WTC11 (cell line): ENCODE results near the gene GLCCI1. TPM values are rescaled to one million over a fixed set of nuclear protein-coding genes. Genes with fewer than 3 reads are reported as not detected.

Experiments used
- ATAC-seq: fragments of 200-7000 bp; cut with Tn5 transposase; 2 replicates; pipeline ENCODE4 v1.10.0; 2021; ENCODE audit warnings: mild to moderate bottlenecking, moderate library complexity
- CTCF ChIA-PET: fragments of 300-600 bp; sonication (Branson Sonifier 250); formaldehyde crosslinking; loops from one replicate; lab custom pipeline; 2021; ENCODE audit warnings: antibody characterized with exemption; lab: Charles Lee
- POLR2A ChIA-PET: fragments of 350-600 bp; sonication (Branson Sonifier 250); formaldehyde crosslinking; loops from one replicate; lab custom pipeline; 2021; ENCODE audit warnings: antibody characterized with exemption; lab: Charles Lee
- DNase-seq: peaks from one replicate; pipeline ENCODE4 v3.0.0; 2021; ENCODE audit warnings: low spot score
- H3K27ac Mint-ChIP-seq: 2 replicates; pipeline ENCODE4 v1.8.0; 2021; ENCODE audit warnings: mixed read lengths
- H3K27me3 Mint-ChIP-seq: 2 replicates; pipeline ENCODE4 v1.8.0; 2021; ENCODE audit warnings: low read depth, mild to moderate bottlenecking, moderate library complexity, mixed read lengths
- H3K36me3 Mint-ChIP-seq: 2 replicates; pipeline ENCODE4 v1.8.0; 2021; ENCODE audit warnings: mixed read lengths
- H3K4me1 Mint-ChIP-seq: 2 replicates; pipeline ENCODE4 v1.8.0; 2022; ENCODE audit warnings: mixed read lengths
- H3K4me3 Mint-ChIP-seq: 2 replicates; pipeline ENCODE4 v1.8.0; 2021; ENCODE audit warnings: mild to moderate bottlenecking, moderate library complexity, mixed read lengths
- H3K9me3 Mint-ChIP-seq: 2 replicates; pipeline ENCODE4 v1.8.0; 2021; ENCODE audit warnings: mixed read lengths
- CBFB ChIP-seq: sonication (generic); formaldehyde crosslinking; IDR thresholded peaks from 2 replicates; pipeline ENCODE4 v1.8.1; 2022; ENCODE audit warnings: mild to moderate bottlenecking, low read depth, missing genetic modification reagents
- FOXJ3 ChIP-seq: sonication (generic); formaldehyde crosslinking; IDR thresholded peaks from 2 replicates; pipeline ENCODE4 v1.9.0; 2021; ENCODE audit warnings: missing genetic modification reagents, mild to moderate bottlenecking, borderline replicate concordance
- HMGA2 ChIP-seq: fragments of 250-450 bp; sonication (Bioruptor Pico); IDR thresholded peaks from 2 replicates; pipeline ENCODE4 v1.4.0; 2021; ENCODE audit warnings: mild to moderate bottlenecking, moderate library complexity
- IRF1 ChIP-seq: sonication (generic); formaldehyde crosslinking; IDR thresholded peaks from 2 replicates; pipeline ENCODE4 v1.8.0; 2023; ENCODE audit warnings: missing genetic modification reagents
- JUN ChIP-seq: sonication (generic); formaldehyde crosslinking; IDR thresholded peaks from 2 replicates; pipeline ENCODE4 v1.8.0; 2023; ENCODE audit warnings: mild to moderate bottlenecking, missing genetic modification reagents
- MLX ChIP-seq: sonication (generic); formaldehyde crosslinking; IDR thresholded peaks from 2 replicates; pipeline ENCODE4 v1.8.1; 2023; ENCODE audit warnings: mild to moderate bottlenecking, missing genetic modification reagents, moderate library complexity
- ZBTB43 ChIP-seq: sonication (generic); formaldehyde crosslinking; IDR thresholded peaks from 2 replicates; pipeline ENCODE4 v1.8.1; 2023; ENCODE audit warnings: mild to moderate bottlenecking, missing genetic modification reagents
- ZNF263 ChIP-seq: sonication (generic); formaldehyde crosslinking; IDR thresholded peaks from 2 replicates; pipeline ENCODE4 v1.8.1; 2022; ENCODE audit warnings: low read depth, mild to moderate bottlenecking, moderate library complexity, missing genetic modification reagents
- ZNF317 ChIP-seq: sonication (generic); formaldehyde crosslinking; IDR thresholded peaks from 2 replicates; pipeline ENCODE4 v1.8.1; 2023; ENCODE audit warnings: low read depth, mild to moderate bottlenecking, moderate library complexity, missing genetic modification reagents, borderline replicate concordance
- ZNF671 ChIP-seq: fragments of 250-450 bp; sonication (Bioruptor Pico); IDR thresholded peaks from 2 replicates; pipeline ENCODE4 v1.8.0; 2021; ENCODE audit warnings: mild to moderate bottlenecking
- ZSCAN18 ChIP-seq: fragments of 250-450 bp; sonication (Bioruptor Pico); IDR thresholded peaks from 2 replicates; pipeline ENCODE4 v2.1.2; 2022; ENCODE audit warnings: mild to moderate bottlenecking, moderate library complexity
- total RNA-seq: library from RNA; stranded (reverse); gene quantifications from 3 replicates; pipeline ENCODE4 v1.2.3, GENCODE V29; 2021
- TF ChIP-seq, protein P1 (sequence below): fragments of 250-450 bp; sonication (Bioruptor Pico); IDR thresholded peaks from 2 replicates; pipeline ENCODE4 v1.9.0; 2021; ENCODE audit warnings: mild to moderate bottlenecking
- TF ChIP-seq, protein P2 (sequence below): sonication (generic); formaldehyde crosslinking; IDR thresholded peaks from 2 replicates; pipeline ENCODE4 v1.8.0; 2023; ENCODE audit warnings: missing genetic modification reagents, mild to moderate bottlenecking, borderline replicate concordance
- TF ChIP-seq, protein P3 (sequence below): sonication (generic); formaldehyde crosslinking; IDR thresholded peaks from 2 replicates; pipeline ENCODE4 v1.8.0; 2022; ENCODE audit warnings: missing genetic modification reagents
- TF ChIP-seq, protein P4 (sequence below): sonication (generic); formaldehyde crosslinking; IDR thresholded peaks from 2 replicates; pipeline ENCODE4 v1.8.0; 2022; ENCODE audit warnings: mild to moderate bottlenecking, missing genetic modification reagents
- TF ChIP-seq, protein P5 (sequence below): fragments of 250-450 bp; sonication (Bioruptor Pico); IDR thresholded peaks from 2 replicates; pipeline ENCODE4 v1.8.0; 2021; ENCODE audit warnings: mild to moderate bottlenecking
- TF ChIP-seq, protein P6 (sequence below): fragments of 250-450 bp; sonication (Bioruptor Pico); IDR thresholded peaks from 2 replicates; pipeline ENCODE4 v1.9.0; 2021; ENCODE audit warnings: moderate library complexity, mild to moderate bottlenecking, inconsistent platforms, borderline replicate concordance

GLCCI1 gene
- total RNA-seq, 1 experiment from 2014 or later, result 23.8 TPM

- H3K9me3 Mint-ChIP-seq, result no peaks in the 10 kb centered on the region
- DNase-seq (no peak), ATAC-seq (no peak)
- peaks cover 4% of the 10 kb centered on the region for H3K4me1 Mint-ChIP-seq
- ChIA-PET POLR2A (no interaction called here), CTCF (no interaction called here)
- peaks cover 16% of the 10 kb centered on the region; the same call in 1 of the 2 replicates for H3K36me3 Mint-ChIP-seq
- no peaks in the 10 kb centered on the region for H3K27me3 Mint-ChIP-seq
- H3K27ac Mint-ChIP-seq, result no peak overlapping the region
- H3K4me3 Mint-ChIP-seq, result no peak overlapping the region
- no peak for TF ChIP-seq MLX (CRISPR knock-in tag)
- TF ChIP-seq, protein P1, sequence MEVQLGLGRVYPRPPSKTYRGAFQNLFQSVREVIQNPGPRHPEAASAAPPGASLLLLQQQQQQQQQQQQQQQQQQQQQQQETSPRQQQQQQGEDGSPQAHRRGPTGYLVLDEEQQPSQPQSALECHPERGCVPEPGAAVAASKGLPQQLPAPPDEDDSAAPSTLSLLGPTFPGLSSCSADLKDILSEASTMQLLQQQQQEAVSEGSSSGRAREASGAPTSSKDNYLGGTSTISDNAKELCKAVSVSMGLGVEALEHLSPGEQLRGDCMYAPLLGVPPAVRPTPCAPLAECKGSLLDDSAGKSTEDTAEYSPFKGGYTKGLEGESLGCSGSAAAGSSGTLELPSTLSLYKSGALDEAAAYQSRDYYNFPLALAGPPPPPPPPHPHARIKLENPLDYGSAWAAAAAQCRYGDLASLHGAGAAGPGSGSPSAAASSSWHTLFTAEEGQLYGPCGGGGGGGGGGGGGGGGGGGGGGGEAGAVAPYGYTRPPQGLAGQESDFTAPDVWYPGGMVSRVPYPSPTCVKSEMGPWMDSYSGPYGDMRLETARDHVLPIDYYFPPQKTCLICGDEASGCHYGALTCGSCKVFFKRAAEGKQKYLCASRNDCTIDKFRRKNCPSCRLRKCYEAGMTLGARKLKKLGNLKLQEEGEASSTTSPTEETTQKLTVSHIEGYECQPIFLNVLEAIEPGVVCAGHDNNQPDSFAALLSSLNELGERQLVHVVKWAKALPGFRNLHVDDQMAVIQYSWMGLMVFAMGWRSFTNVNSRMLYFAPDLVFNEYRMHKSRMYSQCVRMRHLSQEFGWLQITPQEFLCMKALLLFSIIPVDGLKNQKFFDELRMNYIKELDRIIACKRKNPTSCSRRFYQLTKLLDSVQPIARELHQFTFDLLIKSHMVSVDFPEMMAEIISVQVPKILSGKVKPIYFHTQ, result no peak
- no peak for TF ChIP-seq CBFB (CRISPR knock-in tag)
- TF ChIP-seq, protein P2, sequence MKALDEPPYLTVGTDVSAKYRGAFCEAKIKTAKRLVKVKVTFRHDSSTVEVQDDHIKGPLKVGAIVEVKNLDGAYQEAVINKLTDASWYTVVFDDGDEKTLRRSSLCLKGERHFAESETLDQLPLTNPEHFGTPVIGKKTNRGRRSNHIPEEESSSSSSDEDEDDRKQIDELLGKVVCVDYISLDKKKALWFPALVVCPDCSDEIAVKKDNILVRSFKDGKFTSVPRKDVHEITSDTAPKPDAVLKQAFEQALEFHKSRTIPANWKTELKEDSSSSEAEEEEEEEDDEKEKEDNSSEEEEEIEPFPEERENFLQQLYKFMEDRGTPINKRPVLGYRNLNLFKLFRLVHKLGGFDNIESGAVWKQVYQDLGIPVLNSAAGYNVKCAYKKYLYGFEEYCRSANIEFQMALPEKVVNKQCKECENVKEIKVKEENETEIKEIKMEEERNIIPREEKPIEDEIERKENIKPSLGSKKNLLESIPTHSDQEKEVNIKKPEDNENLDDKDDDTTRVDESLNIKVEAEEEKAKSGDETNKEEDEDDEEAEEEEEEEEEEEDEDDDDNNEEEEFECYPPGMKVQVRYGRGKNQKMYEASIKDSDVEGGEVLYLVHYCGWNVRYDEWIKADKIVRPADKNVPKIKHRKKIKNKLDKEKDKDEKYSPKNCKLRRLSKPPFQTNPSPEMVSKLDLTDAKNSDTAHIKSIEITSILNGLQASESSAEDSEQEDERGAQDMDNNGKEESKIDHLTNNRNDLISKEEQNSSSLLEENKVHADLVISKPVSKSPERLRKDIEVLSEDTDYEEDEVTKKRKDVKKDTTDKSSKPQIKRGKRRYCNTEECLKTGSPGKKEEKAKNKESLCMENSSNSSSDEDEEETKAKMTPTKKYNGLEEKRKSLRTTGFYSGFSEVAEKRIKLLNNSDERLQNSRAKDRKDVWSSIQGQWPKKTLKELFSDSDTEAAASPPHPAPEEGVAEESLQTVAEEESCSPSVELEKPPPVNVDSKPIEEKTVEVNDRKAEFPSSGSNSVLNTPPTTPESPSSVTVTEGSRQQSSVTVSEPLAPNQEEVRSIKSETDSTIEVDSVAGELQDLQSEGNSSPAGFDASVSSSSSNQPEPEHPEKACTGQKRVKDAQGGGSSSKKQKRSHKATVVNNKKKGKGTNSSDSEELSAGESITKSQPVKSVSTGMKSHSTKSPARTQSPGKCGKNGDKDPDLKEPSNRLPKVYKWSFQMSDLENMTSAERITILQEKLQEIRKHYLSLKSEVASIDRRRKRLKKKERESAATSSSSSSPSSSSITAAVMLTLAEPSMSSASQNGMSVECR (CRISPR knock-in tag), result no peak
- TF ChIP-seq ZSCAN18 (CRISPR knock-in tag), result no peak
- no peak for TF ChIP-seq ZNF317 (CRISPR knock-in tag)
- TF ChIP-seq, protein P3, sequence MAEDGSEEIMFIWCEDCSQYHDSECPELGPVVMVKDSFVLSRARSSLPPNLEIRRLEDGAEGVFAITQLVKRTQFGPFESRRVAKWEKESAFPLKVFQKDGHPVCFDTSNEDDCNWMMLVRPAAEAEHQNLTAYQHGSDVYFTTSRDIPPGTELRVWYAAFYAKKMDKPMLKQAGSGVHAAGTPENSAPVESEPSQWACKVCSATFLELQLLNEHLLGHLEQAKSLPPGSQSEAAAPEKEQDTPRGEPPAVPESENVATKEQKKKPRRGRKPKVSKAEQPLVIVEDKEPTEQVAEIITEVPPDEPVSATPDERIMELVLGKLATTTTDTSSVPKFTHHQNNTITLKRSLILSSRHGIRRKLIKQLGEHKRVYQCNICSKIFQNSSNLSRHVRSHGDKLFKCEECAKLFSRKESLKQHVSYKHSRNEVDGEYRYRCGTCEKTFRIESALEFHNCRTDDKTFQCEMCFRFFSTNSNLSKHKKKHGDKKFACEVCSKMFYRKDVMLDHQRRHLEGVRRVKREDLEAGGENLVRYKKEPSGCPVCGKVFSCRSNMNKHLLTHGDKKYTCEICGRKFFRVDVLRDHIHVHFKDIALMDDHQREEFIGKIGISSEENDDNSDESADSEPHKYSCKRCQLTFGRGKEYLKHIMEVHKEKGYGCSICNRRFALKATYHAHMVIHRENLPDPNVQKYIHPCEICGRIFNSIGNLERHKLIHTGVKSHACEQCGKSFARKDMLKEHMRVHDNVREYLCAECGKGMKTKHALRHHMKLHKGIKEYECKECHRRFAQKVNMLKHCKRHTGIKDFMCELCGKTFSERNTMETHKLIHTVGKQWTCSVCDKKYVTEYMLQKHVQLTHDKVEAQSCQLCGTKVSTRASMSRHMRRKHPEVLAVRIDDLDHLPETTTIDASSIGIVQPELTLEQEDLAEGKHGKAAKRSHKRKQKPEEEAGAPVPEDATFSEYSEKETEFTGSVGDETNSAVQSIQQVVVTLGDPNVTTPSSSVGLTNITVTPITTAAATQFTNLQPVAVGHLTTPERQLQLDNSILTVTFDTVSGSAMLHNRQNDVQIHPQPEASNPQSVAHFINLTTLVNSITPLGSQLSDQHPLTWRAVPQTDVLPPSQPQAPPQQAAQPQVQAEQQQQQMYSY (CRISPR knock-in tag), result no peak
- no peak for TF ChIP-seq ZBTB43 (CRISPR knock-in tag)
- TF ChIP-seq FOXJ3 (CRISPR knock-in tag), result no peak
- TF ChIP-seq, protein P4, sequence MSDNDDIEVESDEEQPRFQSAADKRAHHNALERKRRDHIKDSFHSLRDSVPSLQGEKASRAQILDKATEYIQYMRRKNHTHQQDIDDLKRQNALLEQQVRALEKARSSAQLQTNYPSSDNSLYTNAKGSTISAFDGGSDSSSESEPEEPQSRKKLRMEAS (CRISPR knock-in tag), result no peak
- TF ChIP-seq ZNF671 (CRISPR knock-in tag), result no peak
- no peak for TF ChIP-seq IRF1
- TF ChIP-seq JUN (CRISPR knock-in tag), result no peak
- TF ChIP-seq, protein P5, sequence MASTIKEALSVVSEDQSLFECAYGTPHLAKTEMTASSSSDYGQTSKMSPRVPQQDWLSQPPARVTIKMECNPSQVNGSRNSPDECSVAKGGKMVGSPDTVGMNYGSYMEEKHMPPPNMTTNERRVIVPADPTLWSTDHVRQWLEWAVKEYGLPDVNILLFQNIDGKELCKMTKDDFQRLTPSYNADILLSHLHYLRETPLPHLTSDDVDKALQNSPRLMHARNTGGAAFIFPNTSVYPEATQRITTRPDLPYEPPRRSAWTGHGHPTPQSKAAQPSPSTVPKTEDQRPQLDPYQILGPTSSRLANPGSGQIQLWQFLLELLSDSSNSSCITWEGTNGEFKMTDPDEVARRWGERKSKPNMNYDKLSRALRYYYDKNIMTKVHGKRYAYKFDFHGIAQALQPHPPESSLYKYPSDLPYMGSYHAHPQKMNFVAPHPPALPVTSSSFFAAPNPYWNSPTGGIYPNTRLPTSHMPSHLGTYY (CRISPR knock-in tag), result no peak
- no peak for TF ChIP-seq ZNF263 (CRISPR knock-in tag)
- TF ChIP-seq, protein P6, sequence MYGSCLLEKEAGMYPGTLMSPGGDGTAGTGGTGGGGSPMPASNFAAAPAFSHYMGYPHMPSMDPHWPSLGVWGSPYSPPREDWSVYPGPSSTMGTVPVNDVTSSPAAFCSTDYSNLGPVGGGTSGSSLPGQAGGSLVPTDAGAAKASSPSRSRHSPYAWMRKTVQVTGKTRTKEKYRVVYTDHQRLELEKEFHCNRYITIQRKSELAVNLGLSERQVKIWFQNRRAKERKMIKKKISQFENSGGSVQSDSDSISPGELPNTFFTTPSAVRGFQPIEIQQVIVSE (CRISPR knock-in tag), result no peak
- TF ChIP-seq HMGA2, result no peak
Measured at GRCh38 chr7:8015100-8015745, 46.6 kb downstream of the GLCCI1 start.
